ENCODE measurements around the gene TAF1C.

The TAF1C gene

GRCh38 chr16:84179612-84180320 lies 7.1 kb downstream of the TAF1C start:
- Histone ChIP-seq H3K27me3 (ENCODE audit: control insufficient read depth, insufficient read depth, low read length) (no peaks in the 10 kb centered on the region), H2AFZ (no peak overlapping the region), H3K9me3 (ENCODE audit: control insufficient read depth, low read length) (no peaks in the 10 kb centered on the region), H3K4me1 (peaks cover 6% of the 10 kb centered on the region), H3K9ac (no peak overlapping the region), H3K27ac (no peak overlapping the region), H3K4me2 (ENCODE audit: low read length) (no peak overlapping the region), H3K79me2 (no peaks in the 10 kb centered on the region), H3K36me3 (ENCODE audit: control insufficient read depth, insufficient read depth, low read length) (no peaks in the 10 kb centered on the region), H3K4me3 (ENCODE audit: low read depth, low read length) (no peak overlapping the region)
- no peak for TF ChIP-seq CTCF (IDR thresholded peaks at IDR 0.05)

GRCh38 chr16:84178892-84179611 lies 7.8 kb downstream of the TAF1C start:
- H3K27me3 ChIP-seq (ENCODE audit: control insufficient read depth, insufficient read depth, low read length): no peaks in the 10 kb centered on the region
- H3K4me2 ChIP-seq (ENCODE audit: low read length): no peak overlapping the region
- H3K4me3 ChIP-seq (ENCODE audit: low read depth, low read length): no peak overlapping the region
- H3K36me3 ChIP-seq (ENCODE audit: control insufficient read depth, insufficient read depth, low read length): no peaks in the 10 kb centered on the region
- TF ChIP-seq CTCF (IDR thresholded peaks at IDR 0.05): no peak
- H2AFZ ChIP-seq: no peak overlapping the region
- H3K27ac ChIP-seq: no peak overlapping the region
- no peak overlapping the region for H3K9ac ChIP-seq
- no peaks in the 10 kb centered on the region for H3K79me2 ChIP-seq
- H3K4me1 ChIP-seq: peaks cover 6% of the 10 kb centered on the region
- H3K9me3 ChIP-seq (ENCODE audit: control insufficient read depth, low read length): no peaks in the 10 kb centered on the region

- H2AFZ ChIP-seq: no peak overlapping the region
- no peak overlapping the region for H3K27ac ChIP-seq
- no peak overlapping the region for H3K9ac ChIP-seq
- peaks cover 6% of the 10 kb centered on the region for H3K4me1 ChIP-seq
- TF ChIP-seq CTCF (IDR thresholded peaks at IDR 0.05): no peak
- no peak overlapping the region for H3K4me2 ChIP-seq (ENCODE audit: low read length)
- no peak overlapping the region for H3K4me3 ChIP-seq (ENCODE audit: low read depth, low read length)
- H3K79me2 ChIP-seq: no peaks in the 10 kb centered on the region
- no peaks in the 10 kb centered on the region for H3K36me3 ChIP-seq (ENCODE audit: control insufficient read depth, insufficient read depth, low read length)
- no peaks in the 10 kb centered on the region for H3K27me3 ChIP-seq (ENCODE audit: control insufficient read depth, insufficient read depth, low read length)
- H3K9me3 ChIP-seq (ENCODE audit: control insufficient read depth, low read length): no peaks in the 10 kb centered on the region
Observed at GRCh38 chr16:84178146-84178765, 8.6 kb downstream of the TAF1C start.

- Histone ChIP-seq H3K4me1 (peaks cover 6% of the 10 kb centered on the region), H2AFZ (no peak overlapping the region), H3K4me3 (ENCODE audit: low read depth, low read length) (no peak overlapping the region), H3K27ac (no peak overlapping the region), H3K36me3 (ENCODE audit: control insufficient read depth, insufficient read depth, low read length) (no peaks in the 10 kb centered on the region), H3K9me3 (ENCODE audit: control insufficient read depth, low read length) (no peaks in the 10 kb centered on the region), H3K9ac (no peak overlapping the region), H3K4me2 (ENCODE audit: low read length) (no peak overlapping the region), H3K27me3 (ENCODE audit: control insufficient read depth, insufficient read depth, low read length) (no peaks in the 10 kb centered on the region), H3K79me2 (no peaks in the 10 kb centered on the region)
- no peak for TF ChIP-seq CTCF (IDR thresholded peaks at IDR 0.05)
Observed at GRCh38 chr16:84177741-84178073, 9.2 kb downstream of the TAF1C start.
